ENCODE measurements around the gene NEDD8.

Gene NEDD8

DNA sequence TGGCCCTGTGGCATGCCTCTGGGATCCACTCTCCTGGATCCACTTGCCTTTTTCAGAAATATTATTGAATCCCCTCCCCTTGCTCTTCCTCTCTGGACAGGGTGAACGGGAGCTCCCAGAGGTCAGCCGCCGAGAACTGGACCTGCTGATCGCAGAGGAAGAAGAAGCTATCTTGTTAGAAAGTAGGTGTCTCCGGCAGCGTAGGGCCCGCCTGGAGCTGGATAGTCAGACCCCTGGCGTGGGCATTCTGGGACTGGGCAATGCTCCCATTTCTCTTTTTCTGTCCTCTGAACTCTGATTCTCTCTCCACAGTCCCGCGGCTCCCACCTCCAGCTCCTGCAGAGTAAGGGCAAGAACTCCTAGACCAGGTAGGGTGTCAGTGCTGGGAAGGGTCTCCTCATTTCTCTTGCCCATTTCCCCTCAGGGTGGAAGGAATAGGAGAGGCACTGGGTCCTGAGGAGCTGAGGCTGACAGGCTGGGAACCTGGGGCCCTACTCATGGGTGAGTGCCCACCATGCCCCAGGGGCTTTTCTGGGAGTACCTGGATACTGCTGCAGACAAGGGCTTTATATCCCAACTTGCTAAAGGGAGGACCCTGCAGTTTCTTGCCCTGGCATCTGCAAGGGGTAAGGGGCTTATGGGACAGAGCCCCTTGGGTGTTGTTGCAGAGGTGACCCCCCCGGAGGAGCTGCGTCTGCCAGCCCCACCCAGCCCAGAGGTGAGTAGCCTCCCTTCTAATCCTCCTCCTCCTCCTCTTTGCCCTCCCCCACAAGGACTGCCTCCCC lies 54.9 kb downstream of the NEDD8 start:
- no peak for DNase-seq

DNA sequence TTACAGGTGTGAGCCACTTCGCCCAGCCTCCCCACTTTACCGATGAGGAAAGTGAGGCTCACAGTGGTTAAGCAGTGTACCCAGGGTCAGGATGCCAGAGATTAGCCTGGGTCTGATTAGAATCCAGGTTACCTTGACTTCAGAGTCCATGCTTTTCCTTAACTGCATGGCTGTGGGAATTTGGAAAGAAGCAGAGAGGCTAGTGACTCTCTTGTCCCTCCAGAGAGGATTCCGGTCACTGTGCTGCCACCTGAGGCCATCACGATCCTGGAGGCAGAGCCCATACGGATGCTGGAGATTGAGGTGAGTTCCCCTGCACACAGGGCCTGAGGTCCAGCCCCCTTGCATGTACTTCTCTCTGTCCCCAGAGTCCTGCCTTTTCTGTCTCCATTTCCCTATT lies 55.6 kb downstream of the NEDD8 start:
- no peak for DNase-seq

DNA sequence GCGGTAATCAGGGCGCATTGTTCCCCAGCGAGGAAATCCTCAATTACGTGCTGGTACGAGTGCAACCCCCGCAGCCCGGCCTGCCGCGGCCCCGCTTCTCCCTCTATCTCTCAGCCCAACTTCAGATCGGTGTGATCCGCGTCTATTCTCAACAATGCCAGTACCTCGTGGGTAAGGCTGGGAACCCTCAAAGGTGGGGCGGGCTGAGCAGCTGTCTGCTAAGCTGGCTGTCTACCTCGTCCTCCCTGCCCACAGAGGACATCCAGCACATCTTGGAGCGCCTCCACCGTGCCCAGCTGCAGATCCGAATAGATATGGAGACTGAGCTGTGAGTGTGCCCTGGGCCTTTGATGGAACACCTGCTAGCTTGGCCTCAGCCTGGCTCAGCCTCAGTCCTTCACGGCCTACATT lies 59.3 kb downstream of the NEDD8 start:
- DNase-seq, result no peak

DNA sequence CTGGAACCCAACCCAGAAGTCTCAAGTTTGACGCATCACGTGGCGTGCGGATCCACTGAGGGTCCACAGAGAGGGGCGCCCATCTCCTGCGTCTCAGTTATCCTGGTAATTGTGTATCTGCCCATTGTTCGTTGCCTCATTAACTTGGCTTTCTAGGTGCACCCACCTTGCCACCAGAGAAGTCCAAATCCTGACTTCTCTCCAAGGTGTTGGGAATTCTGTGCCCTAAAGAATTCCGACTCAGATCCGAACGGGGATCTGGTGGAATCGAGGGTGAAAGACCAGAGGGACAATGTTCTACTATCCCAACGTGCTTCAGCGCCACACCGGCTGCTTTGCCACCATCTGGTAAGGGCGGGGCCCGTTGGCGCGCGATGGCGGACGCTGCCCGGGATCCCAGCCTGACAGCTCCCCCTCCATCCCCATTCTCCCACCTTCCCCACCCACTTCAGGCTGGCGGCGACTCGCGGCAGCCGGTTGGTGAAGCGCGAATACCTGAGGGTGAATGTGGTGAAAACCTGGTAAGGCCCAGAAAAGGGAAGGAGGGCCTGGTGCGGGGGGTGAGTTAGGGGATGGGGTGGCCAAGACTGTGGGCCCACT lies 59.8 kb downstream of the NEDD8 start:
- DNase-seq, result no peak

DNA sequence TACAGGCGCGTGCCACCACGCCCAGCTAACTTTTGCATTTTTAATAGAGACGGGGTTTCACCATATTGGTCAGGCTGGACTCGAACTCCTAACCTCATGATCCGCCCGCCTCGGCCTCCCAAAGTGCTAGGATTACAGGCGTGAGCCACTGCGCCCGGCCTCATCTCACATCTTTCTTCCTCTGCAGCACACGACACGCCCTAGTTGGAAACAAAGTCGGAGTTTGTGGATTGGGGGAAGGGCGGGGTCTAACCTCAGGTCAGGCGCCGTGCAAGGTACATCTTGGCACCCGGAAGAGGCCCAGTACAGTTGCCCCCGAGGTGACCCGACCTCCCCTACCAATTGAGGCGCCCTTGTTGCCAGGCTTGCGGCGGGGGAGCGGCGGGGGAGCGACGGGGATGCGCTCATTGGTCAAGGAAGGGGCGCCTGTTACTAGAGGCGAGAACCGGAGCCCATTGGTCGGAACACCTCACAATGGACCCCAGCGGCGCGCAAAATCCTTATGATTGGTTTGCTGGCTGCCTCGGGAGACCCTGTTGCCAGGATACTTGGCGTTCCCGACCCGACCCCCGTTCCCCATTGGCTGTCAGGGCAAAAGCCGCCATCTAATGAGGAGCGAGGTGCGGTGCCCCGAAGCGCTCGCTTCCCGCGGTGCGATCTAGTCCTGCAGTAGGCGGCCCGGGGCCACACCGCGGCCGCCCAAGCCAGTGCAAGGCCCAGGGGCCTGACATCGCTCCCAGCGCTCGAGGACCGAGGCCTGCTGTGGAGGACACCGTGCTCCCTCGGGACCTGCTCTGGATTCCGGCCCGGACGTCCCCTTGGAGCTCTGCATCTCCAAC lies 60.5 kb downstream of the NEDD8 start, which contains the start of gene REC8:
REC8 (plus strand) TSS at position 659 of the 839 bp plus-strand sequence. CDS start 473 bp downstream, outside the sequence.
- peak; percentile 61 for DNase-seq

- no peak for DNase-seq
Measured at GRCh38 chr14:24167469-24168114, 64.6 kb downstream of the NEDD8 start.

All from NCI-H2081 treated with DMSO at 0.1 percent for 48 hours (cell line).